Measurements from ENCODE around the gene LTBP1.

The LTBP1 gene

GRCh38 chr2:33336036-33336625 is 389.4 kb downstream of the LTBP1 start:
- in situ Hi-C loops (cut with HindIII; ENCODE audit: low sequenced_read_pairs): no loop called here
- H3K4me3 ChIP-seq (ENCODE audit: low read depth, low read length): no peak overlapping the region
- DNase-seq (ENCODE audit: low read depth, low spot score): no peak
- TF ChIP-seq CTCF (IDR thresholded peaks at IDR 0.05; ENCODE audit: low read depth, low read length): no peak

- H3K4me3 ChIP-seq (ENCODE audit: low read depth, low read length): no peak overlapping the region
- in situ Hi-C loops (cut with HindIII; ENCODE audit: low sequenced_read_pairs): no loop called here
- TF ChIP-seq CTCF (IDR thresholded peaks at IDR 0.05; ENCODE audit: low read depth, low read length): no peak
- no peak for DNase-seq (ENCODE audit: low read depth, low spot score)
Observed at GRCh38 chr2:33337385-33337960, 390.7 kb downstream of the LTBP1 start.

GRCh38 chr2:33337981-33338380 is 391.2 kb downstream of the LTBP1 start:
- TF ChIP-seq CTCF (IDR thresholded peaks at IDR 0.05; ENCODE audit: low read depth, low read length): no peak
- DNase-seq (ENCODE audit: low read depth, low spot score): no peak
- no peak overlapping the region for H3K4me3 ChIP-seq (ENCODE audit: low read depth, low read length)
- in situ Hi-C loops (cut with HindIII; ENCODE audit: low sequenced_read_pairs): no loop called here

GRCh38 chr2:33339269-33339668 is 392.5 kb downstream of the LTBP1 start:
- in situ Hi-C loops (cut with HindIII; ENCODE audit: low sequenced_read_pairs): no loop called here
- no peak overlapping the region for H3K4me3 ChIP-seq (ENCODE audit: low read depth, low read length)
- no peak for TF ChIP-seq CTCF (IDR thresholded peaks at IDR 0.05; ENCODE audit: low read depth, low read length)
- no peak for DNase-seq (ENCODE audit: low read depth, low spot score)

GRCh38 chr2:33340280-33340679 is 393.5 kb downstream of the LTBP1 start:
- TF ChIP-seq CTCF (IDR thresholded peaks at IDR 0.05; ENCODE audit: low read depth, low read length): no peak
- H3K4me3 ChIP-seq (ENCODE audit: low read depth, low read length): no peak overlapping the region
- in situ Hi-C loops (cut with HindIII; ENCODE audit: low sequenced_read_pairs): no loop called here
- no peak for DNase-seq (ENCODE audit: low read depth, low spot score)

GRCh38 chr2:33342171-33342570 is 395.4 kb downstream of the LTBP1 start:
- TF ChIP-seq CTCF (IDR thresholded peaks at IDR 0.05; ENCODE audit: low read depth, low read length): no peak

More at GRCh38 chr2:33342171-33342570, 395.4 kb downstream of the LTBP1 start:
- no peak for DNase-seq (ENCODE audit: low read depth, low spot score)
- H3K4me3 ChIP-seq (ENCODE audit: low read depth, low read length): no peak overlapping the region
- in situ Hi-C loops (cut with HindIII; ENCODE audit: low sequenced_read_pairs): no loop called here

Data from astrocyte of the spinal cord (primary cell).